Ishikawa (cell line): ENCODE measurements around the gene IFI30.

Experiments used
- CEBPB ChIP-seq: IDR thresholded peaks from 2 replicates; pipeline ENCODE4 v1.6.1; 2012
- CREB1 ChIP-seq: IDR thresholded peaks from 2 replicates; pipeline ENCODE4 v1.6.1; 2012; ENCODE audit warnings: low read depth
- EGR1 ChIP-seq: IDR thresholded peaks from 2 replicates; pipeline ENCODE4 v1.6.1; 2012
- EP300 ChIP-seq: IDR thresholded peaks from 2 replicates; pipeline ENCODE4 v1.6.1; 2012; ENCODE audit warnings: borderline replicate concordance
- FOXM1 ChIP-seq: IDR thresholded peaks from 2 replicates; pipeline ENCODE4 v1.6.1; 2012; ENCODE audit warnings: low read depth, borderline replicate concordance
- NFIC ChIP-seq: IDR thresholded peaks from 2 replicates; pipeline ENCODE4 v1.6.1; 2012
- RAD21 ChIP-seq: IDR thresholded peaks from 2 replicates; pipeline ENCODE4 v1.6.1; 2012; ENCODE audit warnings: low read depth
- TAF1 ChIP-seq: IDR thresholded peaks from 2 replicates; pipeline ENCODE4 v1.6.1; 2012; ENCODE audit warnings: low read depth, mild to moderate bottlenecking
- TCF12 ChIP-seq: IDR thresholded peaks from 2 replicates; pipeline ENCODE4 v1.6.1; 2012; ENCODE audit warnings: low read depth
- TEAD4 ChIP-seq: IDR thresholded peaks from 2 replicates; pipeline ENCODE4 v1.6.1; 2012
- YY1 ChIP-seq: IDR thresholded peaks from 2 replicates; pipeline ENCODE4 v1.6.1; 2012; ENCODE audit warnings: low read depth
- ZBTB7A ChIP-seq: IDR thresholded peaks from 2 replicates; pipeline ENCODE4 v1.6.1; 2012; ENCODE audit warnings: low read depth
- TF ChIP-seq, protein P1 (sequence below): IDR thresholded peaks from 2 replicates; pipeline ENCODE4 v1.6.1; 2012
- TF ChIP-seq, protein P2 (sequence below): IDR thresholded peaks from 2 replicates; pipeline ENCODE4 v1.6.1; 2012; ENCODE audit warnings: low read depth, mild to moderate bottlenecking
- TF ChIP-seq, protein P3 (sequence below): IDR thresholded peaks from 2 replicates; pipeline ENCODE4 v1.6.1; 2012

IFI30 gene

DNA sequence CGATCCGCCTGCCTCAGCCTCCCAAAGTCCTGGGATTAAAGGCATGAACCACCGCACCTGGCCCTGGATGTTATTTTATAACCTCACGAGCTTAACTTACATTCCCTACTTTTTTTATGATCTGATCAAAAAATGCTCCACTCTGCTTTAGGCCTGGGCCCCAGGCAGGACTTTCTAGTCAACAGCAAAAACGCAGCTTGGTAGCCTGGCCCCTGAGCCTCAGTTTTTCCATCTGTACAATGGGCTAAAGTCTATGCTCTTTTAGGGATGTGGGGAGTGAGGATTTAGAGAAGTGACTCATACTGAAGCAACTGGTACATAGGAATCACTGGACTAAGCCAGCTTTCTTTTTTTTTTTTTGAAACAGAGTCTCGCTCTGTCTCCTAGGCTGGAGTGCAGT is 32.6 kb upstream of the IFI30 start:
- TF ChIP-seq, protein P1, sequence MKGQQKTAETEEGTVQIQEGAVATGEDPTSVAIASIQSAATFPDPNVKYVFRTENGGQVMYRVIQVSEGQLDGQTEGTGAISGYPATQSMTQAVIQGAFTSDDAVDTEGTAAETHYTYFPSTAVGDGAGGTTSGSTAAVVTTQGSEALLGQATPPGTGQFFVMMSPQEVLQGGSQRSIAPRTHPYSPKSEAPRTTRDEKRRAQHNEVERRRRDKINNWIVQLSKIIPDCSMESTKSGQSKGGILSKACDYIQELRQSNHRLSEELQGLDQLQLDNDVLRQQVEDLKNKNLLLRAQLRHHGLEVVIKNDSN = no peak
- no peak for TF ChIP-seq TCF12
- TF ChIP-seq CREB1 = no peak
- TF ChIP-seq TAF1 = no peak
- TF ChIP-seq, protein P2, sequence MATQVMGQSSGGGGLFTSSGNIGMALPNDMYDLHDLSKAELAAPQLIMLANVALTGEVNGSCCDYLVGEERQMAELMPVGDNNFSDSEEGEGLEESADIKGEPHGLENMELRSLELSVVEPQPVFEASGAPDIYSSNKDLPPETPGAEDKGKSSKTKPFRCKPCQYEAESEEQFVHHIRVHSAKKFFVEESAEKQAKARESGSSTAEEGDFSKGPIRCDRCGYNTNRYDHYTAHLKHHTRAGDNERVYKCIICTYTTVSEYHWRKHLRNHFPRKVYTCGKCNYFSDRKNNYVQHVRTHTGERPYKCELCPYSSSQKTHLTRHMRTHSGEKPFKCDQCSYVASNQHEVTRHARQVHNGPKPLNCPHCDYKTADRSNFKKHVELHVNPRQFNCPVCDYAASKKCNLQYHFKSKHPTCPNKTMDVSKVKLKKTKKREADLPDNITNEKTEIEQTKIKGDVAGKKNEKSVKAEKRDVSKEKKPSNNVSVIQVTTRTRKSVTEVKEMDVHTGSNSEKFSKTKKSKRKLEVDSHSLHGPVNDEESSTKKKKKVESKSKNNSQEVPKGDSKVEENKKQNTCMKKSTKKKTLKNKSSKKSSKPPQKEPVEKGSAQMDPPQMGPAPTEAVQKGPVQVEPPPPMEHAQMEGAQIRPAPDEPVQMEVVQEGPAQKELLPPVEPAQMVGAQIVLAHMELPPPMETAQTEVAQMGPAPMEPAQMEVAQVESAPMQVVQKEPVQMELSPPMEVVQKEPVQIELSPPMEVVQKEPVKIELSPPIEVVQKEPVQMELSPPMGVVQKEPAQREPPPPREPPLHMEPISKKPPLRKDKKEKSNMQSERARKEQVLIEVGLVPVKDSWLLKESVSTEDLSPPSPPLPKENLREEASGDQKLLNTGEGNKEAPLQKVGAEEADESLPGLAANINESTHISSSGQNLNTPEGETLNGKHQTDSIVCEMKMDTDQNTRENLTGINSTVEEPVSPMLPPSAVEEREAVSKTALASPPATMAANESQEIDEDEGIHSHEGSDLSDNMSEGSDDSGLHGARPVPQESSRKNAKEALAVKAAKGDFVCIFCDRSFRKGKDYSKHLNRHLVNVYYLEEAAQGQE = no peak
- no peak for TF ChIP-seq ZBTB7A
- no peak for TF ChIP-seq TEAD4
- no peak for TF ChIP-seq EP300
- TF ChIP-seq RAD21 = no peak
- no peak for TF ChIP-seq CEBPB

DNA sequence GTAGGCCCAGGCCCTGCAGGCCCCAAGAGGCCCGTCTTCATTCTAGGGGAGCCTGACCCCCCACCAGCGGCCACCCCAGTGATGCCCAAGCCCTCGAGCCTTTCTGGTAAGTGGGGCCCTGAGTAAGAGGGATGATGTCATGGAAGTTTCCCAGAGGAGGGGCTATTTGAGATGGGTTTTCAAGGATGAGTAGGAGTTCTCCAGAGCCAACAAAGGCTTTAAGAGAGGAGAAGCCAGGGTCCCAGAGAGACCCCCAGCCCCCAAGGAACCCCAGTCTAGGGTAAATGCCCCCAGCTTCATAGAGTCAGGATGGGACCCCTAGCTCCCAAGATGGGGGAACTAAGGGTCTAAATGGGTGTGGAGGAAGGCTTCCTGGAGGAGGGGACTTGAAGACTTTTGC is 29.7 kb upstream of the IFI30 start:
- TF ChIP-seq CEBPB = no peak
- TF ChIP-seq, protein P2 = no peak
- no peak for TF ChIP-seq TEAD4
- no peak for TF ChIP-seq YY1
- no peak for TF ChIP-seq FOXM1
- TF ChIP-seq CREB1 = no peak
- TF ChIP-seq TAF1 = no peak
- TF ChIP-seq, protein P1 = no peak
- no peak for TF ChIP-seq EP300
- no peak for TF ChIP-seq RAD21
- TF ChIP-seq, protein P3, sequence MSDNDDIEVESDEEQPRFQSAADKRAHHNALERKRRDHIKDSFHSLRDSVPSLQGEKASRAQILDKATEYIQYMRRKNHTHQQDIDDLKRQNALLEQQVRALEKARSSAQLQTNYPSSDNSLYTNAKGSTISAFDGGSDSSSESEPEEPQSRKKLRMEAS = no peak
- no peak for TF ChIP-seq ZBTB7A
- no peak for TF ChIP-seq EGR1
- TF ChIP-seq TCF12 = no peak
- no peak for TF ChIP-seq NFIC

DNA sequence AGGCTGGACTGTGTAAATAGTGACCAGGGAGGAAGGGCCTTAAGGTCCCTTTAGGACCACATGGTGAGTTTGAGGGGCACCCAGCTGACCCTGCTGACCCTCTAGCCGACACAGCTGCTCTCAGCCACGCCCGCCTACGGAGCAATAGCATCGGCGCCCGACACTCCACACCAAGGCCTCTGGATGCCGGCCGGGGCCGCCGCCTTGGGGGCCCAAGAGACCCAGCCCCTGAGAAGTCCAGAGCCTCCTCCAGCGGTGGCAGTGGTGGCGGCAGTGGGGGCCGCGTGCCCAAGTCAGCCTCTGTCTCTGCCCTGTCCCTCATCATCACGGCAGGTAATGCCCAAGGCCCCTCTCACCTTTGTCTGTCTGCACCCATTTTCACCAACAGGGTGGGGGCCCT is 29.3 kb upstream of the IFI30 start:
- no peak for TF ChIP-seq NFIC
- no peak for TF ChIP-seq EGR1
- TF ChIP-seq ZBTB7A = no peak
- TF ChIP-seq, protein P2 = no peak
- TF ChIP-seq, protein P1 = no peak

DNA sequence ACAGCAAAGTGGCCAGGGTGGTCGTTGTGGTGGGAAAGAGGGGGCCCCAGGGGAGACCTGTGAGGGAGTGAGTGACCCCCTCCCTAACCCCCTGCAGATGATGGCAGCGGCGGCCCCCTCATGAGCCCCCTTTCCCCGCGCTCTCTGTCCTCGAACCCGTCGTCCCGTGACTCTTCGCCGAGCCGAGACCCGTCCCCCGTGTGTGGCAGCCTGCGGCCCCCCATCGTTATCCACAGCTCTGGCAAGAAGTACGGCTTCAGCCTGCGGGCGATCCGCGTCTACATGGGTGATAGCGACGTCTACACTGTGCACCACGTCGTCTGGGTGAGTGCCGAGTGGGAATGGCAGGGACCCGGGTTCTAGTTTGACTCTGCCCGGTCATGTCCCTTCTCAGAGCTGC is 28.7 kb upstream of the IFI30 start:
- TF ChIP-seq EP300 = no peak
- TF ChIP-seq YY1 = no peak
- no peak for TF ChIP-seq CEBPB
- TF ChIP-seq, protein P1 = no peak
- TF ChIP-seq TAF1 = no peak
